Mucosa of descending colon (tissue), 3 donors: ENCODE data around the gene KCNK7. TPM values are rescaled to one million over a fixed set of nuclear protein-coding genes. Genes with fewer than 3 reads are reported as not detected.

Experiments used
- ATAC-seq: fragments of 200-7000 bp; cut with Tn5 transposase; one replicate; pipeline ENCODE4 v1.9.1; 2020; ENCODE audit warnings: mild to moderate bottlenecking, moderate library complexity
- DNase-seq, 3 donors: peaks; one replicate each; pipeline ENCODE4 v3.0.0-alpha.2; 2020
- H3K36me3 ChIP-seq: fragments of 200-600 bp; one replicate; pipeline ENCODE4 v1.8.0; 2021; ENCODE audit warnings: low read depth, mild to moderate bottlenecking
- H3K4me1 ChIP-seq: fragments of 200-600 bp; one replicate; pipeline ENCODE4 v1.8.0; 2021; ENCODE audit warnings: low read depth, mild to moderate bottlenecking
- H3K4me3 ChIP-seq: fragments of 200-600 bp; one replicate; pipeline ENCODE4 v1.8.0; 2021; ENCODE audit warnings: mild to moderate bottlenecking
- H3K9me3 ChIP-seq: fragments of 200-600 bp; one replicate; pipeline ENCODE4 v1.8.0; 2021; ENCODE audit warnings: mild to moderate bottlenecking
- CTCF ChIP-seq: fragments of 200-600 bp; IDR thresholded peaks from one replicate; pipeline ENCODE4 v1.8.0; 2022; ENCODE audit warnings: antibody characterized with exemption, mild to moderate bottlenecking
- intact Hi-C, 2 donors: fragments of 100-400 bp; cut with DNase I in 1 of 2; cut with micrococcal nuclease in 1 of 2; formaldehyde crosslinking; loops; one replicate each; pipeline versions ENCODE4 v1.11.0 to v1.11.1; 2022; cut with DNase I, micrococcal nuclease
- total RNA-seq, 3 donors: library from RNA; stranded (reverse); fragmentation: NEBNext Ultra II Directional in 2 of 3; extraction: Animal tissue kit (Norgen Biotek cat#: 25700) in 2 of 3; gene quantifications; one replicate each; pipeline versions ENCODE4 v1.2.1 to v1.2.4, GENCODE V29; 2021 to 2023
- donor health status: DM: no; HTN: no; CAD: no; lungs with moderate emphysema.
- donor health status: DM: no; HTN: no; CAD: no.
- donor health status: DM: no; HTN: yes; CAD: no.

The KCNK7 gene
- total RNA-seq, 3 donors from 2014 or later: 0.49 to 1.7 (median 1.5) TPM

GRCh38 chr11:65623852-65624616, 28.4 kb upstream of the KCNK7 start:
- ATAC-seq: no peak
- Histone ChIP-seq H3K9me3 (no peaks in the 10 kb centered on the region), H3K4me1 (no peaks in the 10 kb centered on the region), H3K36me3 (no peaks in the 10 kb centered on the region), H3K4me3 (no peak overlapping the region)
- TF ChIP-seq CTCF: no peak
- intact Hi-C loops: no loop called here
- DNase-seq: no peak

- no peak for DNase-seq
- Histone ChIP-seq H3K4me1 (no peaks in the 10 kb centered on the region), H3K36me3 (no peaks in the 10 kb centered on the region), H3K4me3 (no peak overlapping the region), H3K9me3 (no peaks in the 10 kb centered on the region)
- intact Hi-C loops: no loop called here
- TF ChIP-seq CTCF: no peak
- no peak for ATAC-seq
Measured at GRCh38 chr11:65623177-65623576, 27.6 kb upstream of the KCNK7 start.

GRCh38 chr11:65622011-65622410, 26.4 kb upstream of the KCNK7 start:
- DNase-seq (no peak), ATAC-seq (no peak)
- intact Hi-C loops: no loop called here
- no peaks in the 10 kb centered on the region for H3K9me3 ChIP-seq
- H3K4me1 ChIP-seq: peaks cover 7% of the 10 kb centered on the region
- no peak for TF ChIP-seq CTCF
- H3K4me3 ChIP-seq: no peak overlapping the region
- no peaks in the 10 kb centered on the region for H3K36me3 ChIP-seq

GRCh38 chr11:65621460-65621859, 25.9 kb upstream of the KCNK7 start:
- Histone ChIP-seq H3K4me3 (no peak overlapping the region), H3K4me1 (peaks cover 12% of the 10 kb centered on the region), H3K9me3 (no peaks in the 10 kb centered on the region), H3K36me3 (no peaks in the 10 kb centered on the region)
- ATAC-seq (no peak), DNase-seq (no peak)
- intact Hi-C loops: no loop called here
- TF ChIP-seq CTCF: no peak

GRCh38 chr11:65620666-65621065, 25.1 kb upstream of the KCNK7 start:
- Histone ChIP-seq H3K9me3 (no peaks in the 10 kb centered on the region), H3K36me3 (peaks cover under 1% of the 10 kb centered on the region), H3K4me3 (no peak overlapping the region), H3K4me1 (peaks cover 13% of the 10 kb centered on the region)
- no peak for TF ChIP-seq CTCF
- ATAC-seq (no peak), DNase-seq (no peak)
- intact Hi-C loops: no loop called here
